Hindlimb muscle (tissue), 1 donor: ENCODE results near the gene PTPRF. TPM values are rescaled to one million over a fixed set of nuclear protein-coding genes. Genes with fewer than 3 reads are reported as not detected.

Experiments used
- DNase-seq: peaks from one replicate; pipeline ENCODE4 v3.0.0-alpha.2; 2013
- polyA plus RNA-seq: library from polyadenylated mRNA; unstranded; fragments of 120-200 nt; gene quantifications from one replicate; pipeline ENCODE4 v1.2.1, GENCODE V29; 2013; ENCODE audit not compliant: insufficient read length

Gene PTPRF
- polyA plus RNA-seq, 1 donor, result 29.2 TPM

DNA sequence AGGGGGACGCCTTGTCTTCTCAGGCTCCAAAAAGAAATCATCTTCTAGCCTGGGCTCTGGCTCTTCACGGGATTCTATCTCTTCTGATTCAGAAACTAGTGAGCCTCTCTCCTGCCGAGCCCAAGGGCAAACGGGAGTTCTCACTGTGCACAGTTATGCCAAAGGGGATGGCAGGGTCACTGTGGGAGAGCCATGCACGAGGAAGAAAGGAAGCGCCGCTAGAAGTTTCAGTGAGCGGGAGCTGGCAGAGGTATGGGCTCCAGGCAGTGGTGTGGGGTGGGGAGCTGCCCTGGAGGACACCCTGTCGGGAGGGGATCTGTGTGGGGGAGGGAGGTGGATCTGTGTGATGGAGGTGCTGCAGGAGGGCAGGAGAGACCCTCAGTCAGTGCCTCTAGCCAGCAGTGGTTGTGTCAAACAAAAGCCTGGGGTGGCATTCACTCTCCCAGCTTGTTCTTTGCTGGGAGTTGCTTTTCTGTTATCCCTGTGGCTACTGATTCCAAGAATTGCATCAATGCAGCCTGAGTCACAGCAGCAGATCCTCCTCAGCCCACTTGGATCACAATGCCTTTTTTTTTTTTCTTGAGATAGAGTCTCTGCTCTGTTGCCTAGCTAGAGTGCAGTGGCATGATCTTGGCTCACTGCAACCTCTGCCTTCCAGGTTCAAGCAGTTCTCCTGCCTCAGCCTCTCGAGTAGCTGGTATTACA, 141.1 kb downstream of the PTPRF start:
- DNase-seq, result no peak

DNA sequence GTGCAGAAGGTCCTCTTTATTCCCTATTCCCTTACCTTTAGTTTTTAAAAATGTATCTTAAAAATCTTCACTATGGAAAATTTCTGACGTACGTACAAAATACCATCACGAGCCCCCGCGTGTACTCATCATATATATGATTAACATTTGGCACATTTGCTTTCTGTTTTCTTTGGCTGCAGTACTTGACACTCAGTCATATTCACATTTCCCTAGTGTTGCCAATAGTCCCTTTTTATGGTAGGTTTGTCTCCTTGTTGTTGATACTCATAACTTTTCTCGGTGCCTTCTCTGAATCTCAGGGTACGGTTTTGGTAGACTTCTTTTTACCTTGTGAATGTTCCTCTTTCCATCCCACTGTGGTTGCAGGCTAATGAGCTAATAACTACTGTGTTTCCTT, 142.6 kb downstream of the PTPRF start:
- DNase-seq, result no peak

Other genes starting within 250 kb of the PTPRF start
- not detected for gene C1orf210, start 245.3 kb upstream of the PTPRF start, polyA plus RNA-seq
- gene TIE1, start 229.9 kb upstream of the PTPRF start, polyA plus RNA-seq, result 55.3 TPM
- gene MPL, start 193.1 kb upstream of the PTPRF start, polyA plus RNA-seq, result 0.41 TPM
- 15.2 TPM for gene CDC20, start 171.9 kb upstream of the PTPRF start, polyA plus RNA-seq
- gene ELOVL1, start 162.9 kb upstream of the PTPRF start, polyA plus RNA-seq, result 40.4 TPM
- gene MED8, start 141.1 kb upstream of the PTPRF start, polyA plus RNA-seq, result 26.9 TPM
- 19.6 TPM for gene SZT2, start 141.0 kb upstream of the PTPRF start, polyA plus RNA-seq
- 23.4 TPM for gene HYI, start 77.0 kb upstream of the PTPRF start, polyA plus RNA-seq
- gene KDM4A, start 119.3 kb downstream of the PTPRF start, polyA plus RNA-seq, result 22.9 TPM
- gene ST3GAL3, start 176.7 kb downstream of the PTPRF start, polyA plus RNA-seq, result 36.4 TPM